SHP77 (cell line): ENCODE measurements around the gene ARMC6.

Experiments used
- DNase-seq, 2 experiments: peaks; one replicate each; lab custom pipeline; 2025; lab: John Stamatoyannopoulos, UW

Gene ARMC6

GRCh38 chr19:19107654-19108053 is 74.3 kb downstream of the ARMC6 start:
- DNase-seq = no peak
